ENCODE results near the gene MMP24.

The MMP24 gene

DNA sequence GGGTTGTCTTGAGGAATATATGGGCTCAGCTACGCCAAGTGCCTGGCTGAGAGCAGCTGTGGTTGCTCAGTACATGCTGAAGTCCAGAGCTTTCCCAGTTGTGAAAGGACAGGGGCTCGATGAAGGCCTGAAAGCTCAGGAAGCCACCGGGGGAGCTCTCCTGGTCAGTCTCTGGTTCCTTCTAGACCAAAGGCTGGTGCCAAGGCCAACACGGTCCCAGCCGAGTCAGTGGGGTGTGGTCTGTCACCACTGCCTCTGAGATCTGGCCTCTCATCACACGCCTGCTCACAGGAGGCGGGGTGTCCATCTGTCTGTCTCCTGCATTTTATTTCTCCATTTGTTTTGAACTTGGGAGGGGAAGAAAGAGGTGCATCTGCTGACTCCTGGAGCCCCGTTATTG is 70.7 kb downstream of the MMP24 start:
- TF ChIP-seq, protein P1, sequence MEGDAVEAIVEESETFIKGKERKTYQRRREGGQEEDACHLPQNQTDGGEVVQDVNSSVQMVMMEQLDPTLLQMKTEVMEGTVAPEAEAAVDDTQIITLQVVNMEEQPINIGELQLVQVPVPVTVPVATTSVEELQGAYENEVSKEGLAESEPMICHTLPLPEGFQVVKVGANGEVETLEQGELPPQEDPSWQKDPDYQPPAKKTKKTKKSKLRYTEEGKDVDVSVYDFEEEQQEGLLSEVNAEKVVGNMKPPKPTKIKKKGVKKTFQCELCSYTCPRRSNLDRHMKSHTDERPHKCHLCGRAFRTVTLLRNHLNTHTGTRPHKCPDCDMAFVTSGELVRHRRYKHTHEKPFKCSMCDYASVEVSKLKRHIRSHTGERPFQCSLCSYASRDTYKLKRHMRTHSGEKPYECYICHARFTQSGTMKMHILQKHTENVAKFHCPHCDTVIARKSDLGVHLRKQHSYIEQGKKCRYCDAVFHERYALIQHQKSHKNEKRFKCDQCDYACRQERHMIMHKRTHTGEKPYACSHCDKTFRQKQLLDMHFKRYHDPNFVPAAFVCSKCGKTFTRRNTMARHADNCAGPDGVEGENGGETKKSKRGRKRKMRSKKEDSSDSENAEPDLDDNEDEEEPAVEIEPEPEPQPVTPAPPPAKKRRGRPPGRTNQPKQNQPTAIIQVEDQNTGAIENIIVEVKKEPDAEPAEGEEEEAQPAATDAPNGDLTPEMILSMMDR (IDR thresholded peaks at IDR 0.05): no peak
- no peak overlapping the region for H3K4me3 ChIP-seq
- no peak for DNase-seq (ENCODE audit: low spot score)
- no peak overlapping the region for H3K27ac ChIP-seq

DNA sequence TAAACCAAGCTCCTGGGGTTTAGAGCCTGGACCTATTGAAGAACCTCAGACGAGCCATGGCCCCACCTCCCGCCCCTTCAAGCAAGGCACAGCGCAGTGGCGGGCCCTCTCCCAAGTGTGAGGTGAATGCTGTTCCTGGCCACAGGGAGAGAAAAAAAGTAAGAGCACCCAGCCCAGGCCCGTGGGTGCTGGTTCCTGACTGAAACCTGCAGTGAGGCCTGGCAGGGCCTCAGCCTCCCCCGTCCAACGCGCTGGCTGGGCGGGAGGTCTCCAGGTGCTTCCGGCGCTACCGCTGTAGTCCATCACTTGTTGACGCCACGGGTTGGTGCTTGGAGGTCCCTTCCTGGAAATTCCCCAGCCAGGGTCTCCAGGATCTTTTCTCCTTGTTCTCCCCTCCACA is 71.2 kb downstream of the MMP24 start:
- no peak overlapping the region for H3K4me3 ChIP-seq
- TF ChIP-seq, protein P1 (IDR thresholded peaks at IDR 0.05): no peak
- no peak overlapping the region for H3K27ac ChIP-seq
- DNase-seq (ENCODE audit: low spot score): no peak

DNA sequence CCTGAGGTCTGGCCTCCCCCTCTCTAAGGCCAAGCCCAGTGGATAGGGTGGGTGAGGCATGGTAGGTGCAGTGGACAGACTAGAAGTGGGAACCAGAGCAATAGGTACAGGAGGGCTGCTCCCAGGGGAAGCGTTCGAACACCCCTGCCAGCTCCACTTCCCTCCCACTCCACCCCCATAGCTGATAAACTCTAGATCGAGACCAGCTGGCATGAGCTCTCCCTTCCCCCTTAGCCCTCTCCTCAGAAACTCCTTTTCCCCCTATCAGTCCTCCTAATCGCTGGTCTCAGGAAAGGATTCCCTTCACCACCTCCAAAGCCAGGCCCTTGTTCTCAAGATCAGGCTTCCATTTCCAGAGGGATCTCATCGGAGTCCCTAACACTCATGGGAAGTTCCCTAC is 71.8 kb downstream of the MMP24 start:
- TF ChIP-seq, protein P1 (IDR thresholded peaks at IDR 0.05): no peak
- no peak overlapping the region for H3K27ac ChIP-seq
- DNase-seq (ENCODE audit: low spot score): no peak
- no peak overlapping the region for H3K4me3 ChIP-seq

DNA sequence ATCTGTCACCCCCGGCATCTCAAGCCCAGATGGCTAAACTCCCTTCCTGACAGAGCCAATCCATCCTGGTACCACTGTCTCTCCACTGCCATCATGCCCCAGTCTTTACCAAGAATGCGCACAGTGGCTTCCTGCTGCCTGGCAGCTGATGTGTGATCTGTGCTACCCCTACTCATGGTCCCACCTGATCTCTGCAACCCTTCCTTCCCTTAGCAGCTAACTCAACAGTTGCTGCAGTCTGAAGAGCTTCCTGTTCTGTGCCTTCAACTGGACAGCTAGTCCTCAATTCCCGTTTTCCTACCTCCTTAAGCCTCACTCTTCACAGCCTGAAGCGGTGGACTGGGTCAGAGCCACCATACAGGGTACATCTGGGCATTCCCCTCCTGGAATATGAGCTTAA is 73.3 kb downstream of the MMP24 start:
- TF ChIP-seq, protein P1 (IDR thresholded peaks at IDR 0.05): no peak
- no peak for DNase-seq (ENCODE audit: low spot score)
- no peak overlapping the region for H3K27ac ChIP-seq
- no peak overlapping the region for H3K4me3 ChIP-seq

DNA sequence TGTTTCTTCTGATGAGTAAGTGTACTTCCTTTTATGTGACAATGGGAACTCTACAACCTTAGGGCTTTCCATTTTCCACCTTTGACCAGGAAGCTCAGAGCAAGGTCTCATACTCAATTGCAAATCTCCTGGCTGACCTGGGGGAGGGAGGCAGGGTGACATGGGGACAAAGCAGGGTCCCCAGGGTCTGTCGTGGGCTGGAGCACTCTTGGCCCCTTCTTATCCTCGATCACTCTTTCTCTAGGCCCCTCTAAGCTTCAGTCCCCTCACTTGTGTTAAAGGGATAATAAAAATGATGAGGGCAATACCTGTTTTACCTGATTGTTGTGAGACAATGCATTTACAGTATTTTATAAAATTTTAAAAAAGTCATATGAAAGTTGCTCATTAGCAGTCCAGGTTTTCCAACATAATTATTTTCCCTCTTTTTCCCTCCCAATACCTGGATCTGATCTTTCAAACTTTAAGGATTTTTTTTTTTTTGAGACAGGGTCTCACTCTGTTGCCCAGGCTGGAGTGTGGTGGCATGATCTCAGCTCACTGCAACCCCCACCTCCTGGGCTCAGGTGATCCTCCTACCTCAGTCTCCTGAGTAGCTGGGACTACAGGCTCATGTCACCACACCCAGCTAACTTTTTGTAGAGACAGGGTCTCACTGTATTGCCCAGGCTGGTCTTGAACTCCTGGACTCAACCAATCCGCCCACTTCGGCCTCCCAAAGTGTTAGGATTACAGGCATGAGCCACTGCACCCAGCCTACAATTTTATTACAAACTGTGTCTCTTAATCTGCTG is 74.2 kb downstream of the MMP24 start:
- H3K27ac ChIP-seq: no peak overlapping the region
- TF ChIP-seq, protein P1 (IDR thresholded peaks at IDR 0.05): no peak
- H3K4me3 ChIP-seq: no peak overlapping the region
- no peak for DNase-seq (ENCODE audit: low spot score)

DNA sequence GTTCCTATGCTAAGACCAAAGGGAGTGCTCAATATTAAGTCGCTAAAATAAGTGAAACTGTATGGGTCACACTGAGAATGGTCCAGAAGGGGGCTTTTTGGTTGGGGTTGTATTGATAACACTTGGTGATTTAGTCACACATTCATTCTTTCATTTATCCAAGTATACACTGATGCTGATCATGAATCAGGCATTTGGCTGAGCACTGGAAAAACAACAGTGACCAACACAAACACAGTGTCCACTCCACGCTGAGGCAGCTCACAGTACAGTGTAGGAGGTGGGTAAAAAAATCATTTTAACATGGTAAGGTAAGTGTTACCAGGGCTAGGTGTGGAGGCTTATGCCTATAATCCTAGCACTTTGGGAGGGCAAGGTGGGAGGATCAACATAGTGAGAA is 74.9 kb downstream of the MMP24 start:
- H3K27ac ChIP-seq: no peak overlapping the region
- no peak overlapping the region for H3K4me3 ChIP-seq
- DNase-seq (ENCODE audit: low spot score): no peak
- TF ChIP-seq, protein P1 (IDR thresholded peaks at IDR 0.05): no peak
